HG02852 (cell line): ENCODE results near the gene CENPM.

ENCODE experiments used
- ATAC-seq: cut with Tn5 transposase; IDR thresholded peaks from one replicate; pipeline ENCODE4 v1.9.1; 2021; ENCODE audit warnings: mild to moderate bottlenecking, moderate library complexity; ENCODE audit not compliant: unreplicated experiment

Gene CENPM

DNA sequence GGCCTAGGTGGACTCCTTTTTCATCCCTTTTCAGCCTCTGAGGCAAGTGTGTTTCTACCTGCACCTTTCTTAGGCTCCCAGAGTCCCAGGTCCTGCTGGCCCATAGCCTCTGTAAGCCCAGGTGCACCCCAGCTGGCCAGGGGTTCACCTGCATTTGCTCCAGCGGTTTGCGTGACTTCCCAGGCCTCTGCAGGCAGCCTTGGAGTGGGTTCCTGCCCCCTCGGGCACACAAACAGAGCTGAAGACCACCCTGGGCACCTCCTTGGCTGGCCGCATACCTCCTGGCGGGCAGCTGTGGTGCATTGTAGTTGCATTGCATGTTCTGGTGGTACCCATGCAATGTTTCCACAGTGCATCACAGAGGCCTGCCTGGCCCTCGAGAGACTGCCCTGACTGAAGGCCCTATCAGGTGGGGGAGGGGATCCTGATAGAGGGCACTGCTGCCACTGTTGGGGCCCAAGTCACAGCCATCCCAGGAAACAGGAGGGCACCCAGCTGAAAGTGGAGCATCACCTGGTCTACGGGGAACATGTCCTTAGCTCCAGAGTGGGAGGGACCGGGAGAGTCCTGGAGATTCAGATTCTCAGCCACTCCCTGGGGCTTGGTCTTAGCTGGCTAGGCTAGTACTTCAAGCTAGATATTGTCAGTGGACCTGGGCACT, 46.2 kb downstream of the CENPM start:
- no peak for ATAC-seq

DNA sequence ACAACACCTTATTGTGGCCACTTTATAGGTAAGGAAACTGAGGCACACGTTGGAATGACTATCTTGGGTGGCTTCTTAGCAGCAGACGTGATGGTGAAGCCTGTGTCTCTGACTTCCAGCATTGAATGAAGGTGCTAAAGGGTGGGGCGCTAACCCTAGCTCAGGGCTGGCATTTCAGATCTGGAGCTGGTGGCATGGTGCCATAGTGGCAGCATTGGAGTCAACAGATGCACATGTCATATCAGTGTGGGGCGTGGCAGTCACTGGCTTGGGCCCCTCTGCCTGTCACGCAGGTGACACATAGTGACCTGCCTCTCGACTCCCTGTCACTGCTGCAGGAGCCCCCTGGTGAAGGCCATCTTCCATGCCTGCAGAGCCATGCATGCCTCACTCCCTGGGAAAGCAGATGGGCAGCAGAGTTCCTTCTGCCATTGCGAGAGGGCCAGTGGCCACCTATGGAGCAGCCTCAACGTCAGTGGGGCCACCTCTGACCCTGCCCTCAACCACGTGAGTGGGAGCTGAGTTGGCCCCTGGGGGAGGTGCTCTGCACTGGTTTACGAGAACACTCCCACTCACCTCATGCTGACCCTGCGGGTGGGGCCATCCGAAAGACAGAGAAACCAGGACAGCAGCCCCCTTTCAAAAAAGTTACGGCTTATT, 46.8 kb downstream of the CENPM start:
- ATAC-seq: no peak

DNA sequence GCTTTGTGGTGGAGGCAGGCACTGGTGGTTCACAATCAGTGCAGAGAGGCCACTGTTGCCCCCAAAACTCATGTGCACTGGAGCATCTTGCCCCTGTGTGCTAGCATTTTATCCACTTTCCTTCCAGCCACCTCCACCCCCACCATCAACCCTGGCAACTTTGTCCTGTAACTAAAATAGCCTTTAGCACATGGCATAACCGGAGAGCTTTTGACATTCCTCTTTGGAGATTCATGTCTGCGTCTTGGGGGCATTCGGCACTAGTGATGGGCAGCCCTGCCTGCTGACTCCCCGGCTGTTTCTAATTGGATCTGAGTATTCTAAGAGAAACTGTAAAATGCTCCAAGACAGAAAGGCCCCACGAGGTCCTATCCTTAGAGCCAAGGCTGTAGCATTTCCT, 47.8 kb downstream of the CENPM start:
- ATAC-seq: no peak

DNA sequence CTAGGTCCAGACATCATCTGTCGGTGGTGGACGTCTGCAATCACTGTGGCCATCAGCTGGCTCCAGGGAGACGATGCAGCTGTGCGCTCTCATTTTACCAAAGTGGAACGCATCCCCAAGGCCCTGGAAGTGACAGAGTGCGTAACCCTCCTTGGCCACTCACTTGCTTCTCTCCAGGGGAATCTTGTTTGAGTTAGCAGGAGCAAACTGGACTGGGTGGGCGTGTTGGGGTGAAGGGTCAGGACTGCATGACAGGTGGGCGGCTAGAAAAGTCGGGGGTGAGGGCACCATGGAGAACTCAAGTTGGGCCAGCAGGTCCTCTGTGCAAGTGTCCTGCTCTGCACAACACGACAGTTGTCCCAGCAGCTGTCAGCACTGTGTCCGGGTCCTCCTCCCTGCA, 48.3 kb downstream of the CENPM start:
- no peak for ATAC-seq

DNA sequence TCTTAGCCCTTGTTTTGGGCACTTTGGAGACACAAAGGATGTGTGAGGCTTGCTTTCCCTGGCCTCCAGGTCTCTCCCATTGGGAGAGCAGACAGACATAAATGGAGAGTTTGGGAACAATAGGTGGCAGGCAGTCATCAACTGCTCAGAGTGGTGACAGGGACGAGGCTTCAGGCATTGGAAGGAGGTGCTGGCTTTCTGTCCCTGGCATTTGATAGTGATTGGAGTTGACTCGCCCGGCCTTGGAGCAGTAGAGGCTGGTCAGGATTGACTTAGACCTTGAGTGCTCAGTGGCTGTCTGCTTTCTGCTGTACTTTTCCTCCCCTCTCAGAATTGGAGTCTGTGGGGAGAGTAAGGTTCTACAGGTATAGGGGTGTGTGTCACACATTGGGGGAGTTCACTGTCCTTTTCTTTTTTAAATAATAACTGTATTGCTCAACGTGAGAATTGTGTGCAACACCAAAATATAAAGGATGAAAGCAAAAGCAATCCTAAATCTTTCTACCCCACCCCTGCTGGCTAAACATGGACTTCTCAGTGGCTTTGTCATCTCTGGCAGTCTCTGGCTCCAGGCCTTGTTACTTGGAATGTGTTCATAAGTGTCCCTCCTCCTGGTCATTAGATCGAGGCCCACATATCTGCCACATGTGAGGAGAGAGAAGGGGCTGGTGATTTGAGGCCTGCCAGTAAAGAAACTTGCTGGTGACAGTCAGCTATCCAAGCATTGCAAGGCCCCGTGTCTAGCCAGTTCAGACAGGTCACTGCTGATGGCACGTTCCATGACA, 53.2 kb downstream of the CENPM start:
- ATAC-seq: no peak

DNA sequence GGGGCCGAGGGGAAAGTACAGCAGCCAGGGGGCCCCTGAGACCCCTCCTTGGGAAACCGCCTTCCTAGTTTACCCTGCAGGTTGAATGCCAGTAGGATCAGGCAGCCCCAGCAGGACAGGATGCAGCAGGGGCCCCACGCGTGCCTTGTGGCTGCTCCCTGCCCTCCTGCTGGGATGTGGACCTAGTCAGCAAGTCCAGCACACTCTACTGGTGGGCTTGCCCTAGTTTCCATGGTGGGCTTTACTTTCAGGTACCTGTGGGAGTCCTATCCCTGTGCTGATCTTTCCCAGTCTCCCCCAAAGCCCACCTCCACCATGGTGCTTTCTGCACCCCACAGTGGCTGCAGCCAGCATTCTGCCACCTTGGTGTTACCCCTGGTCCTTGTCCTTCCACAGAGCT, 54.2 kb downstream of the CENPM start:
- ATAC-seq: no peak

DNA sequence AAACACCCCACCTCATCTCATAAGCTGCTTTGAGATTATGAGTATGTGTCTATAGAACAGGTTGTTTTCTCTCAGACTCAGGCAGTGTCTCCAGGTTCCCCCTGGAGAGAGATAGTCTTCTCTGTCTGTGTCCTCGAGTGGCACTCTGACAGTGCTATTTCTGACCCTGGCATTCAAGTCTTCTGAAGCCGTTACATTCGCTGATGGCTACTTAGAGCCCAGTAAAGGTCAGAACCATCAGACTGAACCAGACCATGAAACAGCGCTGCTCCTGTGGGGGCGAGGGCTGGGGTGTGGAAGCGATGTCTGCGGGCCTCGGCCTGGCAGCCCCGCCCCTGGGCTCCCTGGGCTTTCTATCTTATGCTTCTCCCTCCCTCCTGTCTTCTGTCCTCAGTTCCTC, 55.5 kb downstream of the CENPM start:
- no peak for ATAC-seq
